Panc1 (cell line): ENCODE results near the gene MAP2K7. TPM values are rescaled to one million over a fixed set of nuclear protein-coding genes. Genes with fewer than 3 reads are reported as not detected.

ENCODE experiments used
- ATAC-seq: fragments of 200-7000 bp; cut with Tn5 transposase; 2 replicates; pipeline ENCODE4 v1.9.1; 2020; ENCODE audit warnings: mild to moderate bottlenecking, moderate library complexity
- BruUV-seq: library from RNA; stranded (reverse); fragments of 400-500 nt; replicated peaks from 2 replicates; lab custom pipeline; 2021; lab: Mats Ljungman, UMichigan
- CTCF ChIA-PET: fragments of 300-600 bp; sonication (Branson Sonifier 250); formaldehyde crosslinking; loops from one replicate; lab custom pipeline; 2022; ENCODE audit warnings: antibody characterized with exemption; lab: Charles Lee
- POLR2A ChIA-PET: fragments of 300-600 bp; sonication (Branson Sonifier 250); formaldehyde crosslinking; loops from one replicate; lab custom pipeline; 2022; ENCODE audit warnings: antibody characterized with exemption; lab: Charles Lee
- DNase-seq: peaks from one replicate; pipeline ENCODE4 v3.0.0-alpha.2; 2010; ENCODE audit warnings: low read depth, low spot score
- H3K27ac ChIP-seq: 2 replicates; pipeline ENCODE4 v1.5.1; 2011; ENCODE audit warnings: mild to moderate bottlenecking, low read length, inconsistent platforms
- H3K27me3 ChIP-seq: fragments of 200-500 bp; sonication (Bioruptor generic); 2 replicates; pipeline ENCODE4 v1.6.0; 2014; ENCODE audit warnings: low read length, inconsistent platforms; ENCODE audit not compliant: control insufficient read depth, insufficient read depth
- H3K36me3 ChIP-seq: fragments of 200-500 bp; sonication (Bioruptor generic); 2 replicates; pipeline ENCODE4 v1.5.1; 2014; ENCODE audit warnings: inconsistent platforms, mild to moderate bottlenecking, low read length, moderate library complexity; ENCODE audit not compliant: control insufficient read depth, insufficient read depth
- H3K4me1 ChIP-seq: 2 replicates; pipeline ENCODE4 v1.5.1; 2011; ENCODE audit warnings: inconsistent platforms, mild to moderate bottlenecking, low read length, moderate library complexity; ENCODE audit not compliant: control insufficient read depth, insufficient read depth
- H3K4me3 ChIP-seq, 2 experiments: 2 replicates each; pipeline ENCODE4 v1.5.1; 2011 to 2012; ENCODE audit warnings: low read depth in 2 of 2, low read length in 2 of 2, mild to moderate bottlenecking in 2 of 2, inconsistent platforms in 1 of 2, moderate library complexity in 1 of 2
- H3K9me3 ChIP-seq: fragments of 200-500 bp; sonication (Bioruptor generic); 2 replicates; pipeline ENCODE4 v1.5.1; 2014; ENCODE audit warnings: low read depth, mild to moderate bottlenecking, inconsistent platforms, low read length, moderate library complexity; ENCODE audit not compliant: control insufficient read depth, insufficient read depth
- POLR2AphosphoS5 ChIP-seq: IDR thresholded peaks from 2 replicates; pipeline ENCODE4 v1.6.1; 2012; ENCODE audit warnings: mild to moderate bottlenecking, low read depth, low read length, moderate library complexity
- REST ChIP-seq, 2 experiments: IDR thresholded peaks; 2 replicates each; pipeline ENCODE4 v1.6.1; 2011 to 2012; ENCODE audit warnings: low read depth in 2 of 2, control low read depth in 1 of 2, low read length in 1 of 2, mild to moderate bottlenecking in 1 of 2, moderate library complexity in 1 of 2; ENCODE audit not compliant: insufficient read depth in 1 of 2
- SIN3A ChIP-seq: IDR thresholded peaks from 2 replicates; pipeline ENCODE4 v1.6.1; 2012; ENCODE audit warnings: low read depth, mild to moderate bottlenecking, low read length, moderate library complexity, borderline replicate concordance; ENCODE audit not compliant: insufficient read depth
- TCF7L2 ChIP-seq: IDR thresholded peaks from 2 replicates; pipeline ENCODE4 v1.6.1; 2011; ENCODE audit warnings: mild to moderate bottlenecking, low read depth, low read length, inconsistent platforms
- in situ Hi-C: cut with HindIII; loops from 2 replicates; pipeline ENCODE4 v1.10.0; 2016; ENCODE audit warnings: low sequenced_read_pairs, low pct_unique_long_range_greater_than_20kb
- intact Hi-C: fragments of 100-400 bp; cut with micrococcal nuclease; formaldehyde crosslinking; loops from one replicate; pipeline ENCODE4 v1.10.0; 2022; ENCODE audit not compliant: unreplicated experiment
- total RNA-seq: library from RNA; stranded (reverse); gene quantifications from one replicate; pipeline ENCODE4 v1.2.1, GENCODE V29; 2021; ENCODE audit not compliant: unreplicated experiment
- TF ChIP-seq, protein P1 (sequence below): fragments of 450-650 bp; IDR thresholded peaks from 2 replicates; pipeline ENCODE4 v1.5.1; 2017; ENCODE audit warnings: mild to moderate bottlenecking

The MAP2K7 gene
- total RNA-seq, 1 experiment from 2014 or later: 32.9 TPM

DNA sequence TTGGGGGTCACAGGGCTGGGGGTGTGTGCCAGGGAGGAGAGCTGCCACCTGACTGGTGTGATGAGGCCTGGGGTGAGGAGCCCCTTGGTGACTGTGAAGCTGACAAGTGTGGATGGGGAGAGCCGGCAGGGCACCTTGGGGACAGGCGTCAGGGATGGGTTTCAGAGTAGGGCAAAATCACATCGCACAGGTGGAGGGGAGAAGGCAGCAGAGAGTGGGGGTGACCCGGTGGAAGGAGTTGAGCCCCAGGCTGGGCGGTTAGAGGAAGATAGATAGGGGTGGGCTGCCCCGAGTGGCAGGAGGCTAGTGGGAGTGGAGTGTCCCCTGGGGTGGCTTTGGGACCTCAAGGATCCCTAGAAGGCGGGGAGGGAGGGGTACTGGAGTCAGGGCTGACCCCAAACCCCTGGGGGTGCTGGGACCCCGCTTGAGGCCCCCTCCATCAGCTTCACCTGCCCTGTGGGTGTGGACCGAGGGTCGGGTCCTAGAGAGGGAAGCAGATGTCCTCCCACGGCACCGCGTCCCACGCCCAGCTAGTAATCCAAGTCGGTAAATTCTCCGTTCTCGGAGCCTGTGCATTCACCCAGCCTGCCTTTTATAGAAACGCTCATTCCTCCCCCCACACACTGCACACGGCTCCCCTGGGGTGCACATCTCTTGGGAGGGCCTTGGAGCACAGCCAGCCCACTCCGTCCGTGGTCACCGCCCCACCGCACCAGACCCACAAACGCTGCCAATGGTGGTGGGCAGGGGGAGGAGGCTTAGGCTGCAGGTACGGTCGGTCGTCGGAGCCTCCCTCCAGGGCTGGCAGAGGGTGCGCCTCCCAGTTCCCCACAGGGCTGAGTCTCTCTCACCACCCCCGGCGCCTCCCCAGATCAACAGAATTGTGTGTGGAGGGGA, 19.9 kb downstream of the MAP2K7 start:
- CTCF ChIA-PET: interaction anchor here (0.5 kb wide), 1 partner anchor 21 kb away, joined by 3 read pairs; no protein-coding TSS in a partner anchor
- H3K27ac ChIP-seq: peak overlapping the region; percentile 0; the same call in 1 of the 2 replicates

GRCh38 chr19:7924241-7924640, 20.6 kb downstream of the MAP2K7 start:
- TF ChIP-seq POLR2AphosphoS5: no peak
- no peak for TF ChIP-seq SIN3A
- TF ChIP-seq, protein P1, sequence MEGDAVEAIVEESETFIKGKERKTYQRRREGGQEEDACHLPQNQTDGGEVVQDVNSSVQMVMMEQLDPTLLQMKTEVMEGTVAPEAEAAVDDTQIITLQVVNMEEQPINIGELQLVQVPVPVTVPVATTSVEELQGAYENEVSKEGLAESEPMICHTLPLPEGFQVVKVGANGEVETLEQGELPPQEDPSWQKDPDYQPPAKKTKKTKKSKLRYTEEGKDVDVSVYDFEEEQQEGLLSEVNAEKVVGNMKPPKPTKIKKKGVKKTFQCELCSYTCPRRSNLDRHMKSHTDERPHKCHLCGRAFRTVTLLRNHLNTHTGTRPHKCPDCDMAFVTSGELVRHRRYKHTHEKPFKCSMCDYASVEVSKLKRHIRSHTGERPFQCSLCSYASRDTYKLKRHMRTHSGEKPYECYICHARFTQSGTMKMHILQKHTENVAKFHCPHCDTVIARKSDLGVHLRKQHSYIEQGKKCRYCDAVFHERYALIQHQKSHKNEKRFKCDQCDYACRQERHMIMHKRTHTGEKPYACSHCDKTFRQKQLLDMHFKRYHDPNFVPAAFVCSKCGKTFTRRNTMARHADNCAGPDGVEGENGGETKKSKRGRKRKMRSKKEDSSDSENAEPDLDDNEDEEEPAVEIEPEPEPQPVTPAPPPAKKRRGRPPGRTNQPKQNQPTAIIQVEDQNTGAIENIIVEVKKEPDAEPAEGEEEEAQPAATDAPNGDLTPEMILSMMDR: no peak
- no peak for TF ChIP-seq TCF7L2
- TF ChIP-seq REST (IDR thresholded peaks at IDR 0.05; ENCODE audit: insufficient read depth in 1 of 2, low read depth in 2 of 2, low read length in 1 of 2): no peak
- POLR2A ChIA-PET: no interaction called here

More for the DNA sequence above, 19.9 kb downstream of the MAP2K7 start:
- POLR2A ChIA-PET: no interaction called here
- no peak overlapping the region; a peak in 1 of 4 replicates for H3K4me3 ChIP-seq
- no peaks in the 10 kb centered on the region for H3K9me3 ChIP-seq
- H3K4me1 ChIP-seq: peaks cover 40% of the 10 kb centered on the region
- intact Hi-C loops: no loop called here
- ATAC-seq (no peak), DNase-seq (no peak)
- no peaks in the 10 kb centered on the region; the same call in 1 of the 2 replicates for H3K36me3 ChIP-seq
- TF ChIP-seq REST (IDR thresholded peaks at IDR 0.05; ENCODE audit: insufficient read depth in 1 of 2, low read depth in 2 of 2, low read length in 1 of 2) (no peak), POLR2AphosphoS5 (peak; percentile 59)
- H3K27me3 ChIP-seq: no peaks in the 10 kb centered on the region
- in situ Hi-C loops: no loop called here
- BruUV-seq: no TSS peak

More at GRCh38 chr19:7924241-7924640, 20.6 kb downstream of the MAP2K7 start:
- CTCF ChIA-PET: interaction anchor here (0.7 kb wide), 1 partner anchor 12 kb away, joined by 4 read pairs; no protein-coding TSS in a partner anchor
- peak overlapping the region; percentile 0; the same call in 1 of the 2 replicates for H3K27ac ChIP-seq
- no peaks in the 10 kb centered on the region; the same call in 1 of the 2 replicates for H3K36me3 ChIP-seq
- no peaks in the 10 kb centered on the region for H3K9me3 ChIP-seq
- H3K27me3 ChIP-seq: no peaks in the 10 kb centered on the region
- BruUV-seq: no TSS peak
- in situ Hi-C loops: no loop called here
- no peak overlapping the region; a peak in 2 of 4 replicates for H3K4me3 ChIP-seq
- intact Hi-C loops: no loop called here
- DNase-seq (no peak), ATAC-seq (no peak)
- peaks cover 47% of the 10 kb centered on the region for H3K4me1 ChIP-seq
